NCI-H510A (cell line): ENCODE results near the gene PVR.
"Not testable (repeated sequence)": the region's sequence is repeated elsewhere in the genome, so short reads cannot be mapped to it uniquely, and the experiment has no call there.

Source experiments
- DNase-seq: peaks from one replicate; lab custom pipeline; 2025; lab: John Stamatoyannopoulos, UW

The PVR gene

GRCh38 chr19:44672226-44672625, 28.5 kb downstream of the PVR start:
- no peak for DNase-seq

- no peak for DNase-seq
Measured at GRCh38 chr19:44673510-44673909, 29.8 kb downstream of the PVR start.

DNA sequence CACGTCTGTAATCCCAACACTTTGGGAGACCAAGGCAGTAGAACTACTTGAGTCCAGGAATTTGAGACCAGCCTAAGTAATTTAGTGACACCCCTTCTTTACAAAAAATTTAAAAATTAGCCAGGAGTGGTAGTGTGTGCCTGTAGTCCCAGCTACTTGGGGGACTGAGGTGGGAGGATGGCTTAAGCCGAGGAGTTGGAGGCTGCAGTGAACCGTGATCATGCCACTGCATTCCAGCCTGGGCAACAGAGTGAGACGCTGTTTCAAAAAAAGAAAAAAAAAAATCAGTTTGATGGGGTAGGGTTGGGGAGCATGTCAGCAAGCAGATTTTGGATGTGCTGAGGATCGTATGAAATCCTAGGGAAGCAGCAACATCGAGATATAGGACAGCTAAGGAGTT, 31.8 kb downstream of the PVR start:
- no peak for DNase-seq

- no peak for DNase-seq
Measured at GRCh38 chr19:44677019-44677811, 33.5 kb downstream of the PVR start.

DNA sequence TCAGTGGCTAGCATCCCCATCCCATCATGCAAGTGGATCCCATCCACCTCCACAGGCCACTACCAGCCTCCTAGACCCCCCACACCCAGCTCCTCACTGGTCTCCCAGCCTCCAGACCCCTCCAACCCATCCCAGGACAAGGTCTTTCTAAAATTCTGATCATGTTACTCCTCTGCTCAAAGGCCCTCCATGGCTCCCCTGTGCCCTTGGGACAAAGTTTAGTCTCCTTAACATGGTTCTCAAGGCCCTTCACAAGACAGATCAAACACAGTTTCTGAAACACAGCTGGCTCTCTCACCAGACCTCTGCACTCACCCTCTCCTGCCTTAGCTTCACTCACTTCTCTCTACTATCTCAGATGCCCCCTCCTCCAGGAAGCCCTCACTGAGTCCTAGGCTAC, 36.8 kb downstream of the PVR start:
- DNase-seq = no peak

DNA sequence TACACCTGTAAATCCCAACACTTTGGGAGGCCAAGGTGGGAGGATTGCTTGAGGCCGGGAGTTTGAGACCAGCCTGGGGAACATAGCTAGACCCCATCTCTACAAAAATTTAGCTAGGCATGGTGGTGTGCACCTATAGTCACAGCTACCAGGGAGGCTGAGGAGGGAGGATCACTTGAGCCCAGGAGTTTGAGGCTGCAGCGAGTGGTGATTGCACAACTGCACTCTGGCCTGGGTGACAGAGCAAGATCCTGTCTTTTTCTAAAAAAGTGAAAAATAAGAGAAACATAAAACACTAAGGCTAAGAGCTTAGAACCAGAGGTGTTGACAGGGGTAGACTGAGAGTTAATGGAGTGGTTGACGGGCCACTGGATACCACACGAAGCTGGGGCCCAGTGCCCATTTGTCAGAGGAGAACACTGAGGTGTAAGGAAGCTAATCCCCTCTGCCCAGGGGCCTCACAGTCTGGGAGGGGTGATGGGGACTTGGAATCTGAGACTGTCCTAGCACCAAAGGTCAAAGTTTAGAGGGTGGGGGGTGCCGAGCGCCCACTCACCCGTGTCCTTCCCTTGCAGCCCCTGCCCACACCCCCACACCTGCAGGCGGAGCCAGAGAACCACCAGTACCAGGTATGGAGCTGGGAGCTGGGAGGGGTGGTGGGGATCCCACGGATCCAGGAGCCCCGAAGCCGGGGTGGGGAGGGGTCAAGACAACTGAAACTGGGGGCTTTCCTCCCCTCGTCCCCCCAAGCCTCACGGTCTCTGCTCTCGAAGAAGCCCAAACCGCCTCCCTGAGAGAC, 38.5 kb downstream of the PVR start:
- no peak for DNase-seq

- DNase-seq = no peak
Measured at GRCh38 chr19:44682807-44683206, 39.1 kb downstream of the PVR start.

DNA sequence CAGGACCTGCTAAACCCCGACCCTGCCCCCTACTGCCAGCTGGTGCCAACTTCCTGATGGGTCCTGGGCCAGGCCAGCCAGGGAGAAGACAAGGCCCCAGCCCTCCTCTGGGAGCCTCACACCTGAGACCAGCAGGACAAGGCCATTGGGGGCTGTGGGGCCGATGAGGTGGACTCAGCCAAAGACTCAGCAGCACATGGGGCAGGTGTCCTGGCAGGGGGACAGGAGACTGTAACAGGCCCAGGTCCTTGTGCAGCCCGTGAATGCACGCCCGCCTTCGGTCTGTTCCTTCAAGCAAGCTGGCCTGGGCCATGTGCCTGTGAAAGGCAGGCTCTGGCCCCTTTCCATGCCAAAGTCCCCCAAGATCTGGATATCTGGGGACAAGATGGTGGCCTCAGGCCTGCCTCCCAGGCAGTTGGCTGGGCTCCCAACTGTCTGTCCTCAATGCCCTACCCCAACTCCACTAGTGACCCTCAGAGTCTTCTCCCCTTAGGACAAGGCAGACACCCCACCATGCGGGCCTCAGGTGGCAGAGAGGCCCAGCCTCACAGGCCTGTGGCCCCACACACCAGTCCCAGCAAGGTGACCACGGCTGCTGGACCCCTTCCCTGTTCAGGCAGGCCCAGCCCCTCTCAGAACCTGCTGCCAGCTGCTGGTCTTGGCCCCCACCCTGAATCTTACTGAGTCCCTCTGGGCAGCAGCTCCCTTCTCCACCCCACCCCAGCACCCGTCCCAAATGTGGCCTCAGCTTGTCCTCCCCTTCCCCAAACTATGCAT, 39.9 kb downstream of the PVR start:
- DNase-seq = no peak

DNA sequence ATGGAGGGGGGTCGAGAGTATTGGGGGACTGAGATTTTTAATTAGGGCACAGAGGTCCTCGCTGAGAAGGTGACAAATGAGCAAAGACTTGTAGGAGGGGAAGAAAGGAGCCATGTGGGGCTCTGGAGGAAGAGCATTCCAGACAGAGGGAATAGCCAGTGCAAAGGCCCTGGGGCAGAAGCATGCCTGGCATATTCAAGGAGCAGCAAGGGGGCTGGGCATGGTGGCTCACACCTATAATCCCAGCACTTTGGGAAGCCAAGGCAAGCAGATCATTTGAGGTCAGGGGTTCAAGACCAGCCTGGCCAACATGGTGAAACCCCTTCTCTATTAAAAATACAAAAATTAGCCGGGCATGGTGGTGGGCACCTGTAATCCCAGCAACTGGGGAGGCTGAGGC, 40.7 kb downstream of the PVR start:
- DNase-seq = not testable (repeated sequence)

DNA sequence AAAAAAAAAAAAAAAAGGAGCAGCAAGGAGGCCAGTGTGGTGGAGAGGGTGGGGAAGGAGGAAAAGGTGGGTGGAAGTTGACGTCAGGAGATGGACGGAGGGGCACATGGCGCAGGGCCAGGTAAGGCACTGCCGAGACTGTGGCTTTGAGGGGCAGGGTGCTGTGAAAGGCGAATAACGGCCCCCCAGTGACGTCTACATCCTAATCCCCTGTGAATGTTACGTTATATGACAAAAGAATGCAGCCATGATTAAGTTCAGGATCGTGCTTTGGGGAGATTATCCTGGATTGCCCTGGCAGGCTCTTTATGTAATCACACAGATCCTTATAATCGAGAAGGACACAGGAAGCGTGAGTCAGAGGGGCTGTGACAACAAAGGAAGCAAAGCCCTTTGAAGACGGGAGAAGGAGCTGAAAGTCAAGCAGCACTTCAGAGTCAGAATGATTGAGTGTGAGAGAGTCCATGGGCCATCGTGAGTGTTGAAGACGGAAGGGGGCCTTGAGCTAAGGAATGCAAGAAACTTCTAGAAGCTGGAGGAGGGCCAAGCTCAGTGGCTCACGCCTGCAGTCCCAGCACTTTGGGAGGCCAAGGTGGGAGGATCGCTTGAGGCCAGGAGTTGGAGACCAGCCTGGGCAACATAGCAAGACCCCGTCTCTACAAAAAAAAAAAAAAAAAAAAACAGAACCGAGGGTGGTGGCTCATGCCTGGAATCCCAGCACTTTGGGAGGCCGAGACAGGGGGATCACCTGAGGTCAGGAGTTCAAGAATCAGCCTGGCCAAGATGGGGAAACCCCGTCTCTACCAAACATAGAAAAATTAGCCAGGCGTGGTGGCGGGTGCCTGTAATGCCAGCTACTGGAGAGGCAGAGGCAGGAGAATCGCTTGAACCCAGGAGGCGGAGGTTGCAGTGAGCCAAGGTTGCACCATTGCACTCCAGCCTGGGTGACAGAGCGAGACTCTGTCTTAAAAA, 41.5 kb downstream of the PVR start:
- no peak for DNase-seq

DNA sequence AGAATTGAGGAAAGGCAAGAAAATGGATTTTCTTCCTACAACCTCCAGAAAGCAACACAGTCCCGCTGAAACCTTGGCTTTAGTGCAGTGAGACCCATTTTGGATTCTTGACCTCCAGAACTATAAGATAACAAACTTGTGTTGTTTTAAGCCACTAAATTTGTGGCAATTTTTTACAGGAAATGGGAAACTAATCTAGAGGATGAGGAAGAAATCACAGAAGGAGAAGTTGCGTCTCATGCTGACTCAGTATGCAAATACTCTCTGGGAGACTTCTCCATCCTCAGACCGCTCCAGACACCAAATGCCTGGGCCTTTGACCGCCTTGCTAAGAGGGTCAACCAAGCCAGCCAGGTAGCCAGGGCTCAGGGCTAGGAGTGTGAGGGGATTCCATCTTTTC, 42.2 kb downstream of the PVR start:
- DNase-seq = no peak

- DNase-seq = no peak
Measured at GRCh38 chr19:44686896-44687295, 43.2 kb downstream of the PVR start.

GRCh38 chr19:44687888-44688287, 44.2 kb downstream of the PVR start:
- DNase-seq = no peak

GRCh38 chr19:44689290-44690130, 45.8 kb downstream of the PVR start:
- no peak for DNase-seq

- no peak for DNase-seq
Measured at GRCh38 chr19:44690131-44690440, 46.4 kb downstream of the PVR start.

- no peak for DNase-seq
Measured at GRCh38 chr19:44692379-44692721, 48.6 kb downstream of the PVR start.

GRCh38 chr19:44694184-44694579, 50.5 kb downstream of the PVR start:
- no peak for DNase-seq

DNA sequence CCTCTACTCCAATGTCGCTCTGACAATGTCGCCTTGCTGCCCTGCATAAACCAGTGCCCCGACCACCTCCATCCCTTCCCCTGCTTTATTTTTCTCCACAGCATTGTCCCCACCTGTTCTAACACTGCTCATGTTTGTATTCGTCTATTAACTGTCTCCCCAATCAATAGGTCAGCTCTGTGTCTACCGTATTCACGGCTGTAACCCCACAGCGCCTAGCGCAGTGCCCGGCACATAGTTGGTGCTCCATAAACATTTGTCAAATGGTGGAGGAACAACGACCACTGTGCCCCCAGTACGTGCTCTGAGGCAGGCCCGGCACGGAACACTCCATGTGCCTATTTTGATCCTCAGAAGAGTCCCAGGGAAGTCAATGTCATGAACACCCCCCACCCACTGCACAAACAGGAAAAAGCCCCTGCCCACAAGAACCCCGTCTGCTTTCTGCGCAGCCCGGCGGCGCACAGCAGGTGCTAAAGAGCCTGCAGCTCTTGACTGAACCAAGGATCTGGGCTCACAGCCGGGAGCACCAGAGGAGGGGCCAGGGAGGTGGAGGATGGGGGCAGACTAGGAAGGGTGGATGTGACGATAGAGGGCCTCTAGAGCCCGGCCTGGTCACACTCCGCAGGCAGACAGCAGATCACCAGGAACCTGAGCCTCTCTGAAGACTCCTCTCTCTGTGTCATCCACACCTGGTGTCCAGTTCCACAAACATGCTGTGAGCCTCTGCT, 53.4 kb downstream of the PVR start:
- DNase-seq = peak; percentile 54

GRCh38 chr19:44697670-44698034, 53.9 kb downstream of the PVR start:
- DNase-seq = no peak

DNA sequence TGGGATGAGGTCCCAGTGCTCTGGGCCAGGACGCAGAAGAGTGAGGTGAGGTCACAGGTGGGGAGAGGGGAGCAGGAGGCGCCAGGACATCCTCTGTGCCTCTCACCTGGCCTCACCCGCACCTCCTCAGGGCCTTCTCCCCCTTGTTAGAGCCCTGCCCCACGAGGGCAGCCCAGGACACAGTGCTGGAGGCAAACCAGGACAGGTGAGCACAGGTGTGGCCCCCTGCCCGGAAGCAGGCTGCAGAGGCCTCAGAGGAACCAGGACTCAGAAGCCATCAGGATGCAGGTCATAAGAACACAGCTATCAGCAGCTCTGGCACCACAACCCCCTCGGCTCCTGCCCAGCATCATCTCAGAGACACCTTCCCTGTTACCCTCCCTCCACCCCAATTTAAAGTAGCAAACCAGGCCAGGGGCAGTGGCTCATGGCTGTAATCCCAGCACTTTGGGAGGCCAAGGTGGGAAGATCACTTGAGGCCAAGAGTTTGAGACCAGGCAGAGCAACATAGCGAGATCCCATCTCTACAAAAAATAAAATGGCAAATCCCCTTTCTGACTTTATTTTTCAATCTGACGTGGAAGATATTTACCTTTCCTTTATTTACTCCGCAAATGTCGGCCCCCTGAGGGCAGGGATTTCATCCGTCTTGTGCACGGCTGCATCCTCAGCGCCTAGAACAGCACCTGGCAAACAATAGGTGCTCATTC, 54.9 kb downstream of the PVR start, which contains the start of gene CEACAM16:
Gene CEACAM16 (plus strand): TSS at position 660 of the 710 bp plus-strand sequence. CDS start 2,306 bp downstream, outside the sequence.
- no peak for DNase-seq
